DMS114 treated with DMSO at 0.1 percent for 48 hours (cell line): ENCODE data around the gene RAB4A.

Source experiments
- DNase-seq: peaks from one replicate; lab custom pipeline; 2025; ENCODE audit not compliant: unreplicated experiment; lab: John Stamatoyannopoulos, UW

The RAB4A gene

GRCh38 chr1:229243638-229244037, 27.3 kb upstream of the RAB4A start:
- no peak for DNase-seq

GRCh38 chr1:229244091-229244490, 26.8 kb upstream of the RAB4A start:
- DNase-seq, result no peak

- DNase-seq, result no peak
Measured at GRCh38 chr1:229247871-229248270, 23.0 kb upstream of the RAB4A start.

DNA sequence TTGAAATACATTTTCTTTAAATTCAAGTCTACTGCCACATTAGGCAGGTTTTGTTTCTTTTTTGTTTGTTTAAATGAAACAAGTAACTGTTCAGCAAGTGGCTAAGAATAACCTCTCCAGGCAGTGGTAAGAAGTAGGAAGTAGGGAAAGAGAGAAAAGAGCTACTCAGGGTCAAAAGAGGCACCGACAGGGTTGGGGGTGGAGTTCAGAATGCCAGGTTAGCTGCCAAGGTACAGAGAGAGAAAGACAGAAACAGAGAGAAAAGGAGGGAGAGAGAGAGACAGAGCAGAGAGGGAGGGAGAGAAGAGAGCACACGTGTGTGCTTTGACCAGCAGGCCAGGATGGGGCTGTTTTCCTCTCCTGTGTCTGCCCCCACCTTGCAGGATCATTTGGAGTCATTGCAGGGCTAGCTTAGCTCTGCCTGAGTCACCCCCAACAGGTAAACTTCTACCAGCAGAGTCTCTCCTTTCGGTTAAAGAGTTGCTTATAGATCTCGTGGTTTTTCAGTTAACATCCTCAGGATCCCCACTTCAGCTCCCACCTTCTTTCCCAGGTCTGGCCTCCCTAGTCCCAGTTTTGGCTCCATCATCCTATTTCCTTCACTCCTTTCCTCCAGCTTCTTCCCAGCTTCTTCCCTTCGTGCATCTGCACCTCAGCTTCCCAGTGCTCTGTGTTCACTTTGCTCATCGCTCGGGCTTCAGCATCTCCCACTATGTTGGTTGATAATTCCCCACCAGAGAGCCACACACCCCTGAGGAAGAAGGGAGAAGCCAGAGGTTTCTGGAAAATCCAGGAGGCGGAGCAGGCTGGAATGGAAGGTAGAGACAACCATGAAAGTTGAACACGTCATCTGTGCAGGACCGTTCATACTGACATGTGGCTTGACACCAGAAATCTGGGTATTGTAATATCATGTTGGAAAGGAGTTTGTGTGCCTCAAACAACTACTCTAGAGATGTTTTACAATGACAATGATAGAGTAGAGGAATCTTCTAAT, 21.8 kb upstream of the RAB4A start:
- DNase-seq, result no peak

- DNase-seq, result no peak
Measured at GRCh38 chr1:229249854-229250644, 20.9 kb upstream of the RAB4A start.

- DNase-seq, result no peak
Measured at GRCh38 chr1:229251185-229251584, 19.7 kb upstream of the RAB4A start.

DNA sequence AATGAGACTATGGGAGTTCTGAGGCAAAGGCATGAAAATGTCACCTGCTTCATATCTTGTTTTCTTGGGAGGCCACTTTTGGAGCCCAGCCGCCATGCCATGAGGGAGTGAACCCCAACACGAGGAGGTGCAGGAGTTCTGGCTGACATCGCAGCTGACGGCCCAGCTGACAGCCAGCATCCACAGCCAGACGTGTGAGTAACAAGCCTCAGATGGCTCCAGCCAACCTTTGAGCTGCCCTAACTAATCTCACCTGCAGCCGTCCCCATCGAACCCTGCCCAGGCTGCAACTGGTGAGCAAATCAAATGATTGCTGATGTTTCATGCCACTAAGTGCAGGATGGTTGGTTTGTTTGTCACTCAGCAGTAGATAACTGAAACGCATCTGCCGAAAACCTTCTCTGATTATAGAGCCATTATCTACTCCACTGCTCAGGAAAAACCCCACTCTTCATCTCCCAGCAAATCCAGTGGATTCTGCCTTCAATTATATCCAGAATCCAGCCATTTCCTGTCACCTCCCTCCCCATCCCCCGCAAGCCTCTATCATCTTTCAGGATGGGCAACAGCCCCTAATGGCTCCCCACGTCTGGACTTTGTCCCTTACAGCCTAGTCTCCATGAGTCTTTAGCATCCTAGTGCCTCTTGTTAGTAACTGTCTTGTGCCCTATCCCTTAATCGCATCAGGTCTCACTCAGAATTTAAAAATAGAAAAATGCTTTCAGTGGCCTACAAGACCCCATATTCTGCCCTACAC, 18.5 kb upstream of the RAB4A start:
- DNase-seq, result no peak

DNA sequence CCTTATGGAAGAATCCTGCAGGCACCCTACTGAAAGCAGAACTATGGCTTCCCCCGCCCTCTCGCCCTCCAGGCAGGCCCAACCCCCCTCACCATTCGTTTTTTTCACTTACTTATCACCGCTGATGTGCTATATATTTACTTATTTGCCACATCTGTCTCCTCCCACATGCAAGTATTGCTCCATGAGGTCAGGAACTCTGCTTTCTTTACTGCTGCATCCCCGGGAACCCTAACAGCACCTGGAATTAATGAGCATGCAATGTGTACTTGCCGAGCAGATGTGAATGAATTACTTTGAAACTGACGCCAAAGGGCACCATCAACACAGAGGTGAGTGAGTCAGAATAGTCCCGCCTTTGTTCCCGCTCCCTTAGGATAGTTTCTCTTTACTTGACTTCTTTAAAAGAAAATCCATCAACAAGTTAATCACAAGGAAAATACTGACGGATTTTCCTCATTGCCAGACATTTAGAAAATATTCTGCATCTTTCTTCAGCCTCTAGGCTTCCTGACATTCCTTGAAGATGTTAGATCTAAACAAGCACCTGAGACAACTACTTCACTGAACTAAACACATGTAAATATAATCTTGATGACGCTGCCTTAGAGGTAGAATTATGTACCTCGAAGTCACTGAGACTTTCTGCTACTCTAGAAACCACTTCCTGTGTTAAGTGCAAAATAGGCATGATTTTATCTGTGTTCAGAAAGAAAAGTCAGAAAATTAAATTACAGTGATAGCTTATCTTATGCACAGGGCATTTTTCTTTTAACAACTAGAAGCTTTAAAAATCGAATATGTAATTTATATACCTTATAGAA, 17.5 kb upstream of the RAB4A start:
- no peak for DNase-seq

DNA sequence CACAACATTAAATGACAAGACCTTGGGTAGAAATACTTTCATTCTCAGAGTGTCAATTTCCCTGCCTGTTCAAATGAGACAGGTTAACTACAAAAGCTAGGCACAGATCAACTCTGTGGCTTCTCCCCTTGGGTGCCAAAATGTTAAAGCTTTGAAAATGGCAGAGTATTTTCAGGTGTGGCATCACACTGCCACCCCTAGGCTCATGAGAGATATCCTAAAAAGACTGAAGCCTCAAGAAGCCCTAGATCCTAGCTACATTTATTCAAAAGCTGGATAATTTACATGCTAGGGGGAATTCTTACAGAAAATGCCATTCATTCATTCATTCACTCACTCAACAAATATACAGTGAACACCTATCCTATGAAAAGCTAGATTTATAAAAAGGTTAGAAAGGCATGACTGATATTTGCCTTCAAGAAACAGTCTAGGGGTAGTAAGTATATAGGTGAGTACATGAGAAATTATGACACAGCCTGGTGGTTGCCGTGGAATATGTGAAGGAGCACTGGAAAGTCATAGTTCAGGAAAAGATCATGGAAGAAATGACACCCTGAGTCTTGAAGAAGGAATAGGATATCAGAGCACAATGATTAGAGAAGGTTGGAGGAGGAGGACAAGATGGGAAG, 15.9 kb upstream of the RAB4A start:
- no peak for DNase-seq

DNA sequence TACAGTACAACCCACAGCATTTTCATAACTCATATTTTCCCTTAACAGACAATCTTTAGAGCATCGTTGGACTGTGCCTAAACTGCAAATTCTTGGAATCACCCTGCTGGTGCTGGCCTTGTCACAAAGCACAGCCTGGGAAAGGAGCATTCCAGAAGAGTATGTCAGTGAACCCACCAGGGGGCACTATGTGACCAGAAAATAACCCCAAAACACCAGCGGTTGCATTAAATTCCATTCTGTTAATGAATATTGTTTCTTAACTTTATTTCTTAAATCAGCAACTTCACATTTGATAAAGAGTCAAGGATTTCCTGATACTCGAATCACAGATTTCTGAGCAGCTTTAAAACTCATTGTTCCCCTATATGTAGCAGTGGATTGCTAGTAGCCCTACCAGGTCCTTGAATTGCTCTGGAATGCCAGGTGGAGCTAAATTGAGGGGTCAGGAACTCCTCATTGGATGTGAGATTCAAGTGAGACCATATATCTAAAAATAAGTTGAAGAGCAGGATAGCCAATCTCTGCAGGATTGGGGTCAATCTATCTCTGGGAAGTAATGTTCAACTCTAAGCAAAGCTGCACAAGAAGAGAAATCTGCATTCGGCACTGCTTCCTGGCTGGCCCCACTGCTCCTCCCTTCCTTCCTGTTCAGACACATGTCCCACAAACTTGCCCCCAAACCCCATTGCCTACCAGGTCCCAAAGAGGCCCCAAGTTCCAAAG, 12.7 kb upstream of the RAB4A start:
- peak; percentile 68 for DNase-seq

DNA sequence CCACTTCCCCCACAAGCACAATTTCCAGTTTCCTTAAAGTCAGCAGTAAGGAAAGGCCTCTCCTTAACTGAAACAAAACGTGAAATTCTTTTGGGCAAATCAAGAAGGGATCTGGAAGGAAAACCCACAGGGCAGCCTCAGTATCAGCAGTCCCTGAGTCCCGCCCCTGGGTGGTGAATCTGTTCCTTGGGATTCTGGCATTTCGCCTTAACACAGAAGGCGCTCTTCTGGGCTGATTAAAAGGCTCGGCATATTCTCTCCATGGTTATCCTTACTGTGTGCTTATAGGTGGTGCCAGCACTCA, 12.2 kb upstream of the RAB4A start:
- DNase-seq, result no peak

DNA sequence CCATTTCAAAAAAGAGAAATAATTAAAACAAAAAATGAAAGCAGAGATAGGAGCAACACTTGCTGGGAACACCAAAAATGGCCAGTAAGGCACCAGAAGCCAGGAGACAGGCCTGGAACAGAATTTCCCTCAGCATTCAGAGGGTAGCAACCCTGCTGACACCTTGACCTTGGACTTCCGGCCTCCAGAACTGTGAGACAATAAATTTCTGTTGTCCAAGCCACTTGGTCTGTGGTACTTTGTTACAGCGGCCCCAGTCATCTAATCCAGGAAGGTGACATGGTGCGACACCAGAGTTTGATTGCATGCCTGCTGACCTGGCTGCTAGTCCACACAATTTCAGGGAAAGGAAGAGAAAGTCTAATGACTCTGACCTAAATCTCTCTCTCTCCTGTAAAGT, 10.6 kb upstream of the RAB4A start:
- DNase-seq, result no peak

- no peak for DNase-seq
Measured at GRCh38 chr1:229262239-229262638, 8.7 kb upstream of the RAB4A start.

DNA sequence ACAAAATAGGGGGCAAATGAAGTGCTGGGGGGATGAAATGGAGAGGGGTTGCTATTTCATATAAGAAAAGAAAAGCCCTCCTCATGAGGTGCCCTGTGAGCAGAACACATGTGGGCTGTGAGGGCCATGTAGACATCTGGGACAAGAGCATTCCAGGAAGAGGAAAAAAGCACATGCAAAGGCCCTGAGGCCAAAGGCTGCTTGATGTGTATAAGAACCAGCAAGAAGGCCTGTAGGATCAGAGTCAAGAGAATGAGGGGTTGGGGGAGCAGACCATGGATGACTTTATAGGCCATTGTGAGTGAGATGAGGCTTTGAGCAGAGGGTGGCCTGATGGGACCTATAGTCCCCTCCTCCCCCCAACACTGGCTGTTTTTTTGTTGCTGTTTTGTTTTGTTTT, 7.7 kb upstream of the RAB4A start:
- DNase-seq, result no peak

DNA sequence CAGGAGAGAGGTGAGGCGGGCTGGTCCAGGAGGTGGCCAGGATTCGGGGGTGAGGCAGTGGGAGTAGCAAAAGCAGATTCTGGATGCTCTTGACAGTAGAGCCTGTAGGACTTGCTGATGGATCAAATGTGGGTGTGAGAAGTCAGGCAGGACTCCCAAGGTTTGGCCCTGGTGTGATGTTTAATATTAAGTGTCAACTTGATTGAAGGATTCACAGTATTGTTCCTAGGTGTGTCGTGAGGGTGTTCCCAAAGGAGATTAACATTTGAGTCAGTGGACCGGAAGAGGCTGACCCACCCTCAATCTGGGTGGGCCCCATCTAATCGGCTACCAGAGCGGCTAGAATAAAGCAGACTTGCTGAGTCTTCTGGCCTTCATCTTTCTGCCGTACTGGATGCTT, 6.8 kb upstream of the RAB4A start:
- DNase-seq, result no peak

DNA sequence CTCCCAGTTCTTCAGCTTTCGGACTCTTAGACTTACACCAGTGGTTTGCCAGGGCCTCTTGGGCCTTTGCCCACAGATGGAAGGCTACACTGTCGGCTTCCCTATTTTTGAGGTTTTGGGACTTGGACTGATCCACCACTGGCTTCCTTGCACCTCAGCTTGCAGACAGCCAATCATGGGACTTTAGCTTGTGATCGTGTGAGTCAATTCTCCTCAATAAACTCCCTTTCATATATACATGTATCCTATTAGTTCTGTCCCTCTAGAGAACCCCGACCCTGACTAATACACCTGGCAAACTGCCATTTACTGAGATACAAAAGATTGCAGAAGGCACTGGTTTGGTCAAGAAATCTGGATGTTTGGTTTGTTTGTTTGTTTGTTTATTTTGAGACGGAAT, 6.4 kb upstream of the RAB4A start:
- no peak for DNase-seq

- DNase-seq, result no peak
Measured at GRCh38 chr1:229266274-229266673, 4.6 kb upstream of the RAB4A start.

GRCh38 chr1:229266832-229267500, 3.9 kb upstream of the RAB4A start:
- DNase-seq, result no peak

DNA sequence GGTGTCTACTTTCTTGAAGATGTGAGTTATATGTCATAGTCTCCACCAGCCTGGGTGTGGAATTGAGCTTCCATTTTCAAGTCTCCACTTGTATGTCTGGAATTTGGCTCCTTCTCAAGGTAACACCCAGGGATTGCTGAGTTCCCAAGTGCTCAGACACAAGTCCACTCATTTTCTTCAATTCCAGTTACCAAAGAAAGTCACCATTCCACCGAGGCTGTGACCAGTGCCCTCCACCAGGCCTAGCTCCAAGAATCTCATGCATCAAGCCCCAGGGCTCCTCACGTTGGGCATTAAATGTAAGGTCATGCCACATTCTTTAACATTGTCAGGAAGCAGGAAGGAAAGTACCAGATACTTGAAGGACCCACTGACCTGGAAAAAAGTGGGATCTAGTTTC, 2.4 kb upstream of the RAB4A start:
- no peak for DNase-seq
